ENCODE results near the gene AEBP1.
A peak's percentile ranks its signal among the peaks of the same experiment; 100 is the strongest.

Gene AEBP1

DNA sequence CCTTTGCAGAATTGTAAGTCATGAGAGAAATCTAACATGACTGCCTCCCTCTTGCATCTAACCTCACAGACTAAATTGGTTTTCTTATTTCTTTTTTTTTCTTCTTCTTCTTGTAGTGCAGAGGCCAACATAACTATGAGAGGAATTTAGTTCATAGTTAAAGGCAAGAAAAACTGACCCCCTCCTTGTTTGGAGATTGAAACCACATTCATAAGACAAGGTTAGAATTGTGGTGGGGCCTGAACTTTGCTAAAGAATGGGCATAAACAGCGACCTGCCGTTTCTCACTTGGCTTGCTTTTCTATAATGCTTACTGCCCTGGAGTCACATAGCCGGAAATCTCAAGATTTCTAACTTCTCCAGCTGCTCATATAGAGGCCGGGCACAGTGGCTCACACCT is 19.4 kb upstream of the AEBP1 start:
- no peak for DNase-seq (ENCODE audit: low spot score)

DNA sequence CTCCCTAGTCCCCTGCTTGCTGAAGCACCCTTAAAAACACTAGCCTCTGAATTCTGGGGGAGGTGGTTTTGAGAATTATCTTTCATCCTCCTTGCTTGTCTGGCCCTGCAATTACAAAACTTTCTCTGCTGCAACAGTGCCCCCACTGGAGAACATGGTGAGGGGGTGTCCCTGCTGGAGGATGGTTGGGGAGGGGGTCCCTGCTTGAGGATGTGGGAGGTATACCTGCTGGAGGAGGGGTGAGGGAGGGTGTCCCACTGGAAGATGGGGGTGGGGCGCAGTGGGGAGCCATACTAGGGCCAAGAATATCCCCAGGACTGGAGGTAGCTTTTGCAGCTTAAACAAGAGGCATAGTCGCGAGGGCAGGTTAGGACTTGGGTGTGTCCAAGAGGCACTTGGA is 18.6 kb upstream of the AEBP1 start:
- no peak for DNase-seq (ENCODE audit: low spot score)

DNA sequence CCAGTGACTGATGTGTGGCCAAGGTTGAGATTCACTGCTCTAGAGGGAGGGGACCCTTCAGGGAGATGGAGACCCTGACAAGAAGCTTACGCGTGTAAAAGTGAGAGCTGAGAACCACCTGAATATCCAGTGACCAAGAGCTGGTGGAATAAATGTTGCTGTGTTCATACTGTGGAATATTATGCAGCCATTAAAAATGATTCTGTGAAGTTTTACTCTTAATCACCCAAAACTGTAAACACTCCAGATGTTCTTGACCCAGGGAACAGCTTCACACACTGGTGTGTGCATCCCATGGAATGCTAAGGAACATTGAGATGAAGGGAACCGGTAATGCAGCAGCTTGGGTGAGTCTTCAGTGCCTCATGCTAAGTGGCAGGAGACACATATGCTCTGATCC is 17.5 kb upstream of the AEBP1 start:
- DNase-seq (ENCODE audit: low spot score) = no peak

DNA sequence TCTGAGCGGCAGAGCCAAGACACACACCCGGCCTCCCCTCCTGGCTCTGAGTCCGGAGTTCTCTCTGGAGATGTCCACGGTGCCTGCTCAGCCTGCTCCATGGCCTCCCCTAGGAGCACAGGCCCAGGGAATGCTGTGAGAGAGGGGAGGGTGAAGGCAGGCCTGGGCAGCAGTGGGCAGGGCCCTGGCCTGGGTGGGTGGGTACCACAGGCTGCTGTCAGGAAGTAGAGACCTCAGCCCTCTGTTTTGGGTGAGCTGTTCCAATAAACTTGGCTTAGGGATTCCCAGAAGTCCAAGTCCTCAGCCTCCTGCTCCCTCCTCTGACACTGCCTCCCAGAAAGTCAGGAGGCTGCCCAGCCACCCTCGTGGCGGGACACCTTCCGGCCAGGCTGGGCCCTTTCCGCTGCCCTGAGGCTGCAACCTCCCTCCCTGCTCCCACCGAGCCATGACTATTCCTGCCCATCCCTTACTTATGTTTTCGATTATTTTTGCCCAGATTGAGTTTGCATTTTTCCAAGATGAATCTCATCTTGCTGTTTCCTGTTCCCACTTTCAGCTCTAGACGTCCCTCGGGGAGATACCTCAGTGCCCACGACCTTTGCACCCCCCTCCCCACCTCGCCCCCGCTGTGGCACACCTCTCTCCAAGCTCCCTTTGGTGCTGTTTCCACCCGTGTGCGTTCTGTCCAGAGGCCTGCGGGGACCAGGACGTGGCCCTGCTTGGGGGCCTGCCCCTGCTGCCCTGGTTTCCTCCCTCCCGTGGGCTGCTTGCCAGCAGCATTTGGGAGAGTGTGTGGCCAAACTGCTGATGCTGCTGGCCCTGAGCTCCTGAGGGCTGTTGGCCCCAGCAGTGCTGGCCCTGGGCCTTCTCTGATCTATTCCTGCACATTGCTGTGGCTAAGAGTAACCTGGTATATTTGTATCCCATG is 16.0 kb upstream of the AEBP1 start:
- DNase-seq (ENCODE audit: low spot score) = peak; percentile 51

DNA sequence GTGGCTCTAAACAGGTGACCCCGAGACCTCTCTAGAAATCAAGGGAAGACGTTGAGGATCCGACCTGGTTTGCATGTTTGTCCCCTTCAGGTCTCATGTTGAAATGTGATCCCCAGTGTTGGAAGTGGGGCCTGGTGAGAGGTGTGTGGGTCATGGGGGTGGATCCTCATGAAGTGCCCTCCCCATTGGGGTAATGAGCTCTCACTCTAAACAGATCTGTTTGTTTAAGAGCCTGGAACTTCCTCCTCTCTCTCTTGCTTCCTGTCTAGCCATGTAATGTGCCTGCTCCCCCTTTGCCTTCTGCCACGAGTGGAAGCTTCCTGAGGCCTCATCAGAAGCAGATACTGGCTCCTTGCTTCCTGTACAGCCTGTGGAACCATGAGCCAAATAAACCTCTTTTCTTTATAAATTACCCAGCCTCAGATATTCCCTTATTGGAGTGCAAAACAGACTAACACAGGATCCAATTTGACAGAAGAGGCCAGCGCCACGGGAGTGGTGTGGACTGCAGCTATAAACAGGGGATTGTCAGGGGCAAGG is 11.0 kb upstream of the AEBP1 start:
- no peak for DNase-seq (ENCODE audit: low spot score)

DNA sequence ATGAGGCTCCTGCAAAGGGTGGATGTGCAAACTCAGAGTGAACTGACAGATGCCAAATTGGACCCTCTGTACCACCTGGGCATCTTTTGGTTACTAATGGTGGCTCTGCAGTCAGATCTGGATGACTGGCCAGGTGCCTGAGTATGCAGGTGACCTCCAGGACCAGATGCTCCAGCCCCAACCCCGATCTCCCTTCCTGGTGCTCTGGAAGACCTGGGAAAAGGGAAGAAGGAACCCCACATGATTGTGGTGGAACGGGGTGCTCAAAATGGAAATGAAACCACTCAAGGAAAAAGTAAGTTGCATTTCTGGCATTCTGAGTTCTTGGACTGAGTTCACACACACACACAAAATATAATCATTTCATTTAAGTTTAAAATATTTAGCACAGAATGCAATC is 9.8 kb upstream of the AEBP1 start:
- DNase-seq (ENCODE audit: low spot score) = no peak

DNA sequence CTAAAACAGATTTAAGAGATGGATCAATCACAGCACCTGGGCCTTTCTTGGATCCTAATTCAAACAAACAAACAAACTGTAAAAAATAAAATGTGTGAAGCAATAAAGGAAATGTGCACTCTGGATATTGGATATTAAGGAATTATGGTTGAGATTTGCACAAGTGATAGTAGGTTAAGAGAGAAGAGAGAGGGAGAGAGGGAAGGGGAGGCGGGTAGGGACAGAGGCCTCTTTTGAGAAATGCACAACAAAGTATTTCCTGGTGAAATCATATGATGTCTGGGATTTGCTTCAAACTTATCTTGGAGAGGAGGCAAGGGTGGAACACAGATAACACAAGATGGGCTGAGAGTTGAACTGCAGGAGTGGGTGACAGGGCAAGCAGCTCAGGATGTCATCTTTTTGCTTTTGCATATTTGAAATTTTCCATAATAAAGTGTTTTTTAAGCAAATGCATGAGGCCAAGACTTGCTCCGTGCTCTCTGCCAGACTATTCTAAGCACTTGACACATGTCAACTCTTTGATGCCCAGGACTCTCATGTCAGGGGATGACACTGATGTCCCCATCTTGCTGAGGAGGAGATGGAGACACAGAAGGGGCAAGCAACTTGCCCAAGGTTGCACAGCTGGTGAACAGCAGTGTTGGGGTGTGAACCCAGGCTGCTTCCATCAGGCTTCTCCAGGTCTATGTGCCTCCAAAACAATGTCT is 9.1 kb upstream of the AEBP1 start:
- no peak for DNase-seq (ENCODE audit: low spot score)

DNA sequence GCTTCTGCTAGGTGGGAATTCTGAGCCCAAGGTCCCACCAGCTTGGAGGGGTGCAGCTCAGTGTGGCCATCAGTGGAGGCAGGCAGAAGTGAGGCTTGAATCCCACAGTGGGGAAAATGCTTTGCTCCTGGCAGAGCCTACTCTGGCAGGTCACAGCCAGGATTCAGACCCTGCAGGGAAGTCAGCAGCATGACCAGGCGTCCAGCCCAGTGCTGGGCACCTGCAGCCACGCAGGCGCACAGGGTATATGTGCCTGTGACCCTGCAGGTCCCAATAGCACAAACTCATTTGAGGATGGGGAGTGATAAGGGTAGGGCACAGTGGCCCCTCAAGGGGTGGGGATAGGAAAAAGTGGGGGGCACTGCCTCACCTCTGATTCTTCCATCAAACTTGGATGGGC is 8.4 kb upstream of the AEBP1 start:
- no peak for DNase-seq (ENCODE audit: low spot score)

DNA sequence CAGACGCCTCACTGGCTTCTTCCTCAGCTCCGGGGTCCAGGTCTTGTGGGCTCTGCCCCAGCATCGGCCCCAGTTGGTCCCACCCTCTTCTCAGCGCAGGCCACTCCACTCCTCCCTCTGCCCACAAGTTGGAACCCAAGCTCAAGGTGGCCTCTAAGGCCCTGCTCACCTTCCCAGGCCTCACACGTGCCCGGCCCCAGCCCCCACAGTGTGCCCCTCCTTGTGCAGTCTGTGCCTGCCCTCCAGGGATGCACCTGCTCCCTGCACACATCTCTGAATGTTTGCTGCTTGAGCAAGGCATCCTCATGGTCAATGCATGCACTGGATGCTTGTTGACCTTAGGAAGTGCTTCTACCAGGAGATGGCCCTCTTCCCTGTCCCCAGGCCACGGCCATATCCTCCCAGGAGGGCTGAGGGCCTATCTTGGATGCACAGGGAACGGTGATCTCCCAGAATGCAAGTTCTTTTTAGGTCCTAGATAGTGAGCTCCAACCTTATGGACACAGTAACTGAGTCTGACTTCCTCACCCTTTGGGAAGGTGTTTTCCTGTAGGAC is 7.7 kb upstream of the AEBP1 start:
- DNase-seq (ENCODE audit: low spot score) = no peak

DNA sequence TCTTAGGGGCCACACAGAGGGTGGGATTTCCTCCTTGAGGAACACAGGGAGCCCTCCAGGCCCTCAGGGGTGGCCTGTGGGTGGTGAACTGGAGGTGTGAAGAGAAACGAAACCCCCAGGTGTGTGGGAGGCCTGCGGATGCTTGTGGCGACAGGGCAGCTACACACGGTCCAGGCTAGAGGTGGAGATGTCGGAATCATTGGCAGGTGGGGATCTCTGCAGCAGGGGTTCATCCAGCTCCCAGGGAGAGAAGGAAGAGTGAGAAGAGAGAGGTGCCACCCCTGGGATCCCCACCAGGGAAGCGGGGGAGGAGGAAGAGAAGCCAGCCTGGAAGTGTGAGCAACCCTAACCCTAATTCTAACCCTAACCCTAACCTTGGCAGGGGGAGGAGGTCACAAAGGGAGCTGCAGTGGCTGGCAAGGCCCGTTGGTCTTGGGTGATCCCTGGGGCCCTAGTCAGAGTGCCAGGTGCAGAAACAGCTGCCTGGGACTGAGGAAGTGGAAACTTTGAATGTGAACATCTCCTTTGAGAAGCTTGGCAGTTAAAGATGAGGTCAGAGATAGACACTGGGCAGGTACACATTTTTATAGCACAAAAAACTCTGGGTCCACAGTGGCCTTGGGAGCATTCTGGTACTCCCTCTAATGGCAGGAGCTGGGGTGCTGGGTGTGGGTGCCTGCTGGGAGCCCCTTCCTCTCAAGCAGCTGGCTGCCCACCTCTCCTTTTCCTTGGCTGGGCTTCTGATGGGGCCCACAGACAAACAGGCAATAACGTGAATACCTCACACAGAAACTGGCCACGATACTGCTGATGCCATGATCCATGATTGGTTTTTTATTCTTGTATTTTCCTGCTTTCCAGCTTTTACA is 6.8 kb upstream of the AEBP1 start:
- DNase-seq (ENCODE audit: low spot score) = no peak

DNA sequence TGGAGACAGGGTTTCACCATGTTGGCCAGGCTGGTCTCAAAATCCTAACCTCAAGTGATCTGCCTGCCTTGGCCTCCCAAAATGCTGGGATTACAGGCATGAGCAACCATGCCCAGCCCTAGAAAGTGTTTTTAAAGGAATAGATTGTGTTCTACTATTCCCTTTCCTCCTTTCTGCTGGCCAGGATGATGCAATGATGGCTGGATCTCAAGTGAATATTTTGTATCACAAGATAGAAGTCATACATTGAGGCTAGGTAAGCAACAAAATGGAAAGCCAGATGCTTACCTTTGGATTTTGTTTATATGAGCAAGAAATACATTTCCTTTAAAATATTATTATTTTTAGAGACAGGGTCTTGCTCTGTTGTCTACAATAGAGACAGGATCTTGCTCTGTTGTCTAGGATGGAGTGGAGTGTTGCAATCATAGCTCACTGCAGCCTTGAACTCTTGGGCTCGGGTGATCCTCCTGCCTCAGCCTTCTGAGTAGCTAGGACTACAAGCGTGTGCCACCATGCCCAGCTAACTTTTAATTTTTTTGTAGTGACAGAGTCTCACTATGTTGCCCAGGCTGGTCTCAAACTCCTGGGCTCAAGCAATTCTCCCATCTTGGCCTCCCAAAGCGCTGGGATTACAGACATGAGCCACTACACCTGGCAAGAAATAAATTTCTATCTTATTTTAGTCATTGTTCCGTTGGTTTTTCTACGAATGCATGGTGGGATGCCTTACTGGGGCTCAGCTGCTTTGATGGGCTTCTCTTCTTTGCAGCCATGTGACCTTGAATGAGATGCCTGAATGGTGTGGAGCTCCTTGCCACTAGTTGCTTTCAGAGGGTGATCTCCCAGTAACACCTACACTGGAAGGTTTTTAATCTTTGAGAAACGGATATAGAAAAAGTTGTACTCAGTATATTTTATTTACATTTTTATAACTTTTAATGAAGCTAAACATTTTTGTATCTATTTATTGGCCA is 5.8 kb upstream of the AEBP1 start:
- no peak for DNase-seq (ENCODE audit: low spot score)

DNA sequence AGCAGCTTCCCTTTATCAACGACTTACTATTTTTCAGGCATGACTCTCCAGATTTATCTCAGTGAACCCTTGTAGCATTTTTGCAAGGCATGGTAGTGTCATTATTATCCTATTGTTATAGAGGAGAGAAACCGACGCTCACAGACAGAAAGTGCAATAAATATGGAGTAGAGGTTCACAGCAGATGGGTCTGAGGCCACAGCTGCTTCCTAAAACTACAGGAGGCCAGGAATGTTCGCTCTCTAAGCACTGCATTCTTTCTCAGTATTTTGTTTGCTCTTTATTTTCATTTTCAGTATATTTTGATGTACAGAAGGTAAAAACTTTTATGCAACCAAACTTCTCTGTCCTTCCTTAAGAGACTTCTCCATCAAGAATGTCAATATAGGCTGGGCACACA is 4.5 kb upstream of the AEBP1 start:
- no peak for DNase-seq (ENCODE audit: low spot score)

DNA sequence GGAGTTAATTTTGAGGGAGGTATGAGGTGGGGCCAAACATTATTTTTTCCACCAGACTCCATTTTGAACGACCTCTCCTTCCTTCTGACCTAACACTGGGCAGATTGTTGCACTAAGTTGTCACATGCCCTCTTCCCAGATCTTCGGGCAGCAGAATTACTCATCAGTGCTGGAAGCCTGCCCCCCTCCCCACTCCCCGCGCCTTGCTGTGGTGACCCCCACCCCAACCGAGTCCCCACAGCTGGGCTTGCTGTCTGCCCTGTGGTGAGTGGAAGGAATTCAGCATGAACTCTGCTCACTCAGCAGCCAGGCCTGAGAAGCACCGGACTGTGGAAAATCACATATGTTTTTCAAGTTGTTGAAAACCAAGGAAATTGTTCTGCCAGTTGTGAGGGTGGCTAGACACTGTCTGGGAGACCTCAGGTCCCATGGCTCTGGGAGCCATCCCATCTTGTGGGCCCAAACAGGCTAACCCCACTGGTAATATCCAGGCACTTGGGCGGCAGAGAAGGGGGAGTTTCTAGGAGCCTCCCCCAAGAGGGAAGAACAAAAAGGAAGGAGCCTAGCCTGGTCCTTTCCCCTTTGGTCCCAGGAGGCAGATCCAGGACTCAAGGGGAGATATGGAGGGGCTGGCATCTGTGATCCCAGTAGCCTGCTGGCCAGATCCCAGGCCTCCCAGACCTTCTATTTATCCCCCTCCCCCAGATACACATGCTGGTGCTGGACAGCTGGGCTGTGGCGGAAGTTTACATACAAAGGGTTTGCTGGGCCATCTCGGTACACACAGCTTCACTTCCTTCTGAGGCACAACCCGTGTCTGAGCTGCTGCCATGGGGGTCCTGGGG is 3.5 kb upstream of the AEBP1 start:
- DNase-seq (ENCODE audit: low spot score) = no peak

DNA sequence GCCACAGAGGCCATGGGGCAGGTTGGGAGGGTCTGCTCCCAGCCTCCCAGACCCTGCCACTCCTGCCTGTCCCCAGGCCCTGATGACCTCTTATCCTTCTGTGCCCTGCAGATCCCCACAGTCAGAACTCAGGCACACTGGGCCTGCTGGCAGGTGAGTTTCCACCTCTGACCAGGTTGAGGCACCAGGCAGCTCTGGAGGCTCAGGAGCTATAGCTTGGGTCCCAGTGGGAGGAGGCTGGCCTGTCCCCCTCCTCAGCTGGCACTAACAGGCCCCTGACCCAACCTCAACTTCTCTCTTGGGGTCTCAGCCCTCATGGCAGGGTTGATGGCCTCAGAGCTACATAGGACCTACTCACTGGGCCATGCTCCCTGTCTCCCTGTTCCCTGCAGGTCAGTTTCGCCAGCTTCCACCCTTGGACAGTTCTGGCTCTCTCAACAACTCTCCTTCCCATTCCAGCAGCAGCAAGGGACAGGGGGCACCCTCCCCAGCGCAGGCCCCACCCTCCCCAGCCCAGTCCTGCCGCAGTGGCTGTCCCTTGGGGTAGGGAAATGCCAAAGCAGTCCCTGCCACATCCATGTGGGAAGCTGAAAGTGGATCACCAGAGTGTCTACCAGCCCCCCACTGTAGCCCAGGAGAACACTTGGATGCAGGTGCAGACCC is 2.7 kb upstream of the AEBP1 start:
- DNase-seq (ENCODE audit: low spot score) = no peak

DNA sequence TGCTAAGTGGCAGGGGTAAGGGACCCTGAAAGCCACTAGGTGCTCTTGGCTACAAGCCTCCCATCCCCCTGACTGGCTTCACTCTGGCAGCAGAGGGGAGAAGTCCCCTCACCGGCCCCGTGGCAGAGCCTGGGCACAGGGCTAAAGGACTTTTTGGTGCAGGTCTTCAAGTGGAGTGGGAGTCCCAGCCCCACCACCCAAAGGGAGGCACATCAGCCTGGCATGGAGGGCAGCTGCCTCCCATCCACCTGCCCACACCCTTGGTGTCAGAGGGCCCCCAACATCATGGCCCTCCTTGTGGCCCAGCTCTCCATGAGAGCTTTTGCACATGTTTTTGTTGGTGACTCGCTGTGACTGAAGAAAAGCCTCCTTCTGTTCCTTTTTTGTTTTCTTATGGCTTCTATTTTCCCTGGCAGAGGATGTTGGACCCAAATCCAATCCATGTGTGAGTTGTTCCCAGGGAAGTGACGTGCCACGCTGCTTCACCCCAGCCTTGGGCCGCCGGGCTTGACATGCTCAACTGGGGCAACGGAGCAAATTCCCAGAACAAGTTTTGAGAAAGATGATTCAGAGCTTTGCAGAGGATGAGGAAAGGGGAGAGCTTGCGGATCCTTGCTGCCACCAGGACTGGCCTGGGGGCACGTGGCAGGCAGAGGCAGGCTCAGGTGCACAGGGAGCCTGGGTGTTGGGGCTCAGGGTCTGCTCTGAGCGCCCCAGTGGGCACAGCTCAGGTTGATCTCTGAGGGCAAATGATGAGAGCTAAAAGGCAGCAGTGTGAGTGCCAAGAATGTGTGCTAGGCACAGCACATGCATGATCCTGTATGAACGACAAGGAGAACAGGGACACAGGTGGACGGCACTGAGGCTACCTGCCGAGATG is 1.9 kb upstream of the AEBP1 start:
- no peak for DNase-seq (ENCODE audit: low spot score)

DNA sequence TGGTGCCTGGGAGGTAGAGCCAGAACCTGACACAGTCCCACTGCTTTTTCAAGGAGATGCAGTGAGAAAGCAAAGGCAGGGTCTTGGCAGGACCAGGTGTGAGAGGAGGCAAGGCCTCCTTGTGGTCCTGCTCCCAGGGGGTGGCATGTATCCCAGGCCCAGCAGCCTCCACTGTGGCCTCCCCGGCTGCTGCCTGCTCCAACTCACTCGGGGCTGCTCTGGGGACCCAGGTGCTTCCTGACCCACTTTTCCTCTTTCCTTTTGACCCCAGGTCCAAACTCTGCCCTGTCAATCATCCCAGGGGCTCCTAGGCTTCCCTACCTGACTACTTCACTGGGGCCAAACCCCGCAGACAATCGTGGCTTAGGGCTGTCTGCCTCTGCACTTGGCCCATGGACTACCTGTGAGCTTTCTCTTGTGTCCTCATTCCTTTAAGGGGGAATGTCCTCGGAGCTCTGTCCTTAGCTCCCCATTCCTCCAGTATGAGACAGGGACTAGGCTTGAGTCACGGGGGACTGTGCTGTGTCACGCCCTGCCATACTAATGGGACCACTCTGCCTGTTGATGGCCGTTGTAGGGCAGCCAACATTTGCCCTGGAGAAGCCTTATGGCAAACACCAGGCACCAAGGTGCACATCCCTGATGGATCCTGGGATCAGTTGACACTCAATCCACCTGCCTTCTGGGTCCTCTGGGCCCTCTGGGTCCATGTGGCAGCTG is 1.1 kb upstream of the AEBP1 start:
- DNase-seq (ENCODE audit: low spot score) = no peak

DNA sequence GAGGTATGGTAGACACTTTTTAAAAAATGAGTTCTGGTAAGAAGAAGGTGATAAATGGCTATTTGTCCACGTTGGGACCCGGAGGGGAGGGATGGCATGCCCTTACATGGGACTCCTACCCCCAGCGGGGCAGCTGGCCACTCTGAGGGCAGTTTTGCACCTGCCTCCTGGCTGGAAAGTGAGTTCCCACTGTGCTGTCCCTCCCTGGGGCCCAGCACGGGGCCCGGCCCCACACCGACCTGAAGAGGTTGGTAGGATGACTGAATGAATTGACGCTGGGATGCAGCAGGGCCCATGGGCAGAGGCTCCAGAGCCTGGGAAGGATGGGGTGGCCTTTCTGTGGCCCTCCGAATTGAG is 601 bp upstream of the AEBP1 start:
- no peak for DNase-seq (ENCODE audit: low spot score)

Data from putamen (tissue), 1 donor.